GM23338 (cell line): ENCODE results near the gene ARL5A. TPM values are rescaled to one million over a fixed set of nuclear protein-coding genes. Genes with fewer than 3 reads are reported as not detected.

Source experiments
- ATAC-seq: fragments of 200-7000 bp; cut with Tn5 transposase; 3 replicates; pipeline ENCODE4 v1.9.1; 2020
- DNase-seq: peaks from one replicate; pipeline ENCODE4 v3.0.0-alpha.2; 2015; ENCODE audit warnings: low spot score
- H2AFZ ChIP-seq: fragments of 200-600 bp; sonication (generic); 2 replicates; pipeline ENCODE4 v1.8.0; 2016; ENCODE audit warnings: antibody characterized with exemption, mild to moderate bottlenecking, moderate library complexity
- H3F3A ChIP-seq: fragments of 200-600 bp; sonication (generic); replicated peaks from 2 replicates; pipeline ENCODE4 v1.8.0; 2017; ENCODE audit warnings: antibody characterized with exemption, mixed run types, low read depth
- H3K27ac ChIP-seq: fragments of 200-600 bp; sonication (generic); 2 replicates; pipeline ENCODE4 v1.6.1; 2016; ENCODE audit warnings: low read depth
- H3K27me3 ChIP-seq: fragments of 200-600 bp; sonication (generic); 2 replicates; pipeline ENCODE4 v1.8.0; 2016; ENCODE audit warnings: mild to moderate bottlenecking, mixed run types, moderate library complexity; ENCODE audit not compliant: insufficient read depth
- H3K36me3 ChIP-seq: fragments of 200-600 bp; sonication (generic); 2 replicates; pipeline ENCODE4 v1.8.0; 2016; ENCODE audit warnings: mild to moderate bottlenecking; ENCODE audit not compliant: insufficient read depth
- H3K4me1 ChIP-seq: fragments of 200-600 bp; sonication (generic); 2 replicates; pipeline ENCODE4 v1.8.0; 2016; ENCODE audit warnings: mild to moderate bottlenecking, moderate library complexity; ENCODE audit not compliant: insufficient read depth
- H3K4me2 ChIP-seq: fragments of 200-600 bp; sonication (generic); 2 replicates; pipeline ENCODE4 v1.7.1; 2017; ENCODE audit warnings: mixed run types
- H3K4me3 ChIP-seq: fragments of 200-600 bp; sonication (generic); 2 replicates; pipeline ENCODE4 v1.6.1; 2016; ENCODE audit warnings: mixed run types
- H3K79me2 ChIP-seq: fragments of 200-600 bp; sonication (generic); replicated peaks from 2 replicates; pipeline ENCODE4 v1.8.0; 2017; ENCODE audit warnings: mild to moderate bottlenecking; ENCODE audit not compliant: insufficient read depth
- H3K9me2 ChIP-seq: fragments of 200-600 bp; sonication (generic); 2 replicates; pipeline ENCODE4 v1.8.0; 2017; ENCODE audit not compliant: insufficient read depth
- H4K20me1 ChIP-seq: fragments of 200-600 bp; sonication (generic); replicated peaks from 2 replicates; pipeline ENCODE4 v1.8.0; 2017; ENCODE audit warnings: mild to moderate bottlenecking; ENCODE audit not compliant: insufficient read depth
- H3K27ac Mint-ChIP-seq: 2 replicates; pipeline ENCODE4 v1.8.0; 2020; ENCODE audit warnings: inconsistent platforms, mild to moderate bottlenecking, moderate library complexity, mixed read lengths
- H3K27me3 Mint-ChIP-seq: 3 replicates; pipeline ENCODE4 v1.8.0; 2022; ENCODE audit warnings: low read depth, mild to moderate bottlenecking, moderate library complexity, mixed read lengths, inconsistent platforms; ENCODE audit not compliant: insufficient read depth, poor library complexity
- H3K36me3 Mint-ChIP-seq: 3 replicates; pipeline ENCODE4 v1.8.0; 2021; ENCODE audit warnings: low read depth, mild to moderate bottlenecking, inconsistent platforms, moderate library complexity, mixed read lengths
- H3K4me1 Mint-ChIP-seq: 3 replicates; pipeline ENCODE4 v1.8.0; 2020; ENCODE audit warnings: mild to moderate bottlenecking, inconsistent platforms, mixed read lengths
- H3K4me3 Mint-ChIP-seq: 3 replicates; pipeline ENCODE4 v1.8.0; 2021; ENCODE audit warnings: moderate library complexity, mild to moderate bottlenecking, inconsistent platforms, mixed read lengths
- H3K9me3 Mint-ChIP-seq: 3 replicates; pipeline ENCODE4 v1.8.0; 2020; ENCODE audit warnings: moderate library complexity, mild to moderate bottlenecking, inconsistent platforms, mixed read lengths
- CREB1 ChIP-seq: fragments of 250-450 bp; sonication (Bioruptor Pico); IDR thresholded peaks from 2 replicates; pipeline ENCODE4 v1.5.0; 2020; ENCODE audit warnings: low read depth, mild to moderate bottlenecking, moderate library complexity
- EZH2 ChIP-seq: fragments of 200-600 bp; sonication (generic); IDR thresholded peaks from one replicate; pipeline ENCODE4 v1.8.0; 2017; ENCODE audit warnings: antibody characterized with exemption, mild to moderate bottlenecking, low read depth; ENCODE audit not compliant: unreplicated experiment
- EZH2phosphoT487 ChIP-seq: fragments of 200-600 bp; sonication (generic); IDR thresholded peaks from one replicate; pipeline ENCODE4 v1.8.1; 2018; ENCODE audit warnings: antibody characterized with exemption; ENCODE audit not compliant: unreplicated experiment
- JUNB ChIP-seq: IDR thresholded peaks from one replicate; pipeline ENCODE4 v1.6.1; 2016; ENCODE audit warnings: antibody characterized with exemption; ENCODE audit not compliant: unreplicated experiment
- NANOG ChIP-seq: IDR thresholded peaks from 2 replicates; pipeline ENCODE4 v1.6.1; 2016; ENCODE audit warnings: antibody characterized with exemption, borderline replicate concordance
- POLR2AphosphoS5 ChIP-seq: IDR thresholded peaks from 2 replicates; pipeline ENCODE4 v1.6.1; 2016; ENCODE audit warnings: antibody characterized with exemption, low read depth
- STAT1 ChIP-seq: IDR thresholded peaks from one replicate; pipeline ENCODE4 v1.6.1; 2016; ENCODE audit warnings: antibody characterized with exemption; ENCODE audit not compliant: unreplicated experiment
- ZNF114 ChIP-seq: fragments of 250-450 bp; sonication (Bioruptor Pico); IDR thresholded peaks from 2 replicates; pipeline ENCODE4 v1.5.0; 2020; ENCODE audit warnings: mild to moderate bottlenecking, moderate library complexity
- ZNF331 ChIP-seq: fragments of 250-450 bp; sonication (Bioruptor Pico); IDR thresholded peaks from 2 replicates; pipeline ENCODE4 v1.5.0; 2020; ENCODE audit warnings: low read depth, mild to moderate bottlenecking, moderate library complexity
- polyA plus RNA-seq: library from polyadenylated mRNA; unstranded; fragments of >200 nt; fragmentation: Nextera tagmentation; extraction: Ambion mirVana; gene quantifications from 2 replicates; pipeline ENCODE4 v1.2.1, GENCODE V29; 2016
- total RNA-seq: library from RNA; depleted of rRNA; stranded (reverse); fragments of >200 nt; shearing (Covaris generic); gene quantifications from 2 replicates; pipeline ENCODE4 v1.2.3, GENCODE V29; 2014
- TF ChIP-seq, protein P1 (sequence below): IDR thresholded peaks from one replicate; pipeline ENCODE4 v1.6.1; 2018; ENCODE audit warnings: antibody characterized with exemption; ENCODE audit not compliant: unreplicated experiment
- TF ChIP-seq, protein P2 (sequence below): IDR thresholded peaks from 2 replicates; pipeline ENCODE4 v1.6.1; 2016; ENCODE audit warnings: antibody characterized with exemption
- TF ChIP-seq, protein P3 (sequence below): fragments of 250-450 bp; sonication (Bioruptor Pico); IDR thresholded peaks from 2 replicates; pipeline ENCODE4 v1.5.0; 2020; ENCODE audit warnings: mild to moderate bottlenecking, moderate library complexity
- TF ChIP-seq, protein P4 (sequence below), 2 experiments: fragments of 200-600 bp in 1 of 2; sonication (generic) in 1 of 2; conservative IDR thresholded peaks; 2 replicates each; pipeline versions ENCODE4 v1.5.1 to v1.6.1; 2016 to 2017; ENCODE audit warnings: antibody characterized with exemption in 2 of 2, low read depth in 2 of 2, mild to moderate bottlenecking in 2 of 2, moderate library complexity in 1 of 2

Gene ARL5A
- total and polyA plus RNA-seq, 2 experiments from 2014 or later: 26.8 to 104 TPM

DNA sequence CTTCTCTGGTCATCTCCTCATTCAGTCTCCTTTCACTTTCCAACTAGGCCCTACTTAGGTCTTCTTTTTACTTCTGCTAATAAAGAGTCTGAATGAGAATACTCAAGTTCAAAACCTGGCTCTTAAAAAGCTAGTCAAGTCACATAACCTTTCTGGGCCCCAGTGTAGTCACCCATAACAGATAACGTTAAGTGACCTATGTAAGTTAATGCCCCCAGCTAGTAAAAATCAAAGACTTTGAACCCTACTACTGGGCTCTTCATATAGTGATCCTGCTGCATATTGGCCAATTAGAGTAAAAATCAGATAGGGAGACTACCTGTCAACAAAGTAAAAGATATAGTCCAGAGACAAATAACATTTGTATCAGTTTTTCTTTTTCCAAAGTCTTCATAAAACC is 17.7 kb downstream of the ARL5A start:
- H3K27me3 Mint-ChIP-seq: no peaks in the 10 kb centered on the region
- no peak for TF ChIP-seq EZH2phosphoT487
- TF ChIP-seq, protein P1, sequence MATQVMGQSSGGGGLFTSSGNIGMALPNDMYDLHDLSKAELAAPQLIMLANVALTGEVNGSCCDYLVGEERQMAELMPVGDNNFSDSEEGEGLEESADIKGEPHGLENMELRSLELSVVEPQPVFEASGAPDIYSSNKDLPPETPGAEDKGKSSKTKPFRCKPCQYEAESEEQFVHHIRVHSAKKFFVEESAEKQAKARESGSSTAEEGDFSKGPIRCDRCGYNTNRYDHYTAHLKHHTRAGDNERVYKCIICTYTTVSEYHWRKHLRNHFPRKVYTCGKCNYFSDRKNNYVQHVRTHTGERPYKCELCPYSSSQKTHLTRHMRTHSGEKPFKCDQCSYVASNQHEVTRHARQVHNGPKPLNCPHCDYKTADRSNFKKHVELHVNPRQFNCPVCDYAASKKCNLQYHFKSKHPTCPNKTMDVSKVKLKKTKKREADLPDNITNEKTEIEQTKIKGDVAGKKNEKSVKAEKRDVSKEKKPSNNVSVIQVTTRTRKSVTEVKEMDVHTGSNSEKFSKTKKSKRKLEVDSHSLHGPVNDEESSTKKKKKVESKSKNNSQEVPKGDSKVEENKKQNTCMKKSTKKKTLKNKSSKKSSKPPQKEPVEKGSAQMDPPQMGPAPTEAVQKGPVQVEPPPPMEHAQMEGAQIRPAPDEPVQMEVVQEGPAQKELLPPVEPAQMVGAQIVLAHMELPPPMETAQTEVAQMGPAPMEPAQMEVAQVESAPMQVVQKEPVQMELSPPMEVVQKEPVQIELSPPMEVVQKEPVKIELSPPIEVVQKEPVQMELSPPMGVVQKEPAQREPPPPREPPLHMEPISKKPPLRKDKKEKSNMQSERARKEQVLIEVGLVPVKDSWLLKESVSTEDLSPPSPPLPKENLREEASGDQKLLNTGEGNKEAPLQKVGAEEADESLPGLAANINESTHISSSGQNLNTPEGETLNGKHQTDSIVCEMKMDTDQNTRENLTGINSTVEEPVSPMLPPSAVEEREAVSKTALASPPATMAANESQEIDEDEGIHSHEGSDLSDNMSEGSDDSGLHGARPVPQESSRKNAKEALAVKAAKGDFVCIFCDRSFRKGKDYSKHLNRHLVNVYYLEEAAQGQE: no peak
- TF ChIP-seq ZNF114 (CRISPR knock-in tag): no peak
- TF ChIP-seq POLR2AphosphoS5: no peak
- TF ChIP-seq, protein P2, sequence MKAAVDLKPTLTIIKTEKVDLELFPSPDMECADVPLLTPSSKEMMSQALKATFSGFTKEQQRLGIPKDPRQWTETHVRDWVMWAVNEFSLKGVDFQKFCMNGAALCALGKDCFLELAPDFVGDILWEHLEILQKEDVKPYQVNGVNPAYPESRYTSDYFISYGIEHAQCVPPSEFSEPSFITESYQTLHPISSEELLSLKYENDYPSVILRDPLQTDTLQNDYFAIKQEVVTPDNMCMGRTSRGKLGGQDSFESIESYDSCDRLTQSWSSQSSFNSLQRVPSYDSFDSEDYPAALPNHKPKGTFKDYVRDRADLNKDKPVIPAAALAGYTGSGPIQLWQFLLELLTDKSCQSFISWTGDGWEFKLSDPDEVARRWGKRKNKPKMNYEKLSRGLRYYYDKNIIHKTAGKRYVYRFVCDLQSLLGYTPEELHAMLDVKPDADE: no peak
- TF ChIP-seq, protein P3, sequence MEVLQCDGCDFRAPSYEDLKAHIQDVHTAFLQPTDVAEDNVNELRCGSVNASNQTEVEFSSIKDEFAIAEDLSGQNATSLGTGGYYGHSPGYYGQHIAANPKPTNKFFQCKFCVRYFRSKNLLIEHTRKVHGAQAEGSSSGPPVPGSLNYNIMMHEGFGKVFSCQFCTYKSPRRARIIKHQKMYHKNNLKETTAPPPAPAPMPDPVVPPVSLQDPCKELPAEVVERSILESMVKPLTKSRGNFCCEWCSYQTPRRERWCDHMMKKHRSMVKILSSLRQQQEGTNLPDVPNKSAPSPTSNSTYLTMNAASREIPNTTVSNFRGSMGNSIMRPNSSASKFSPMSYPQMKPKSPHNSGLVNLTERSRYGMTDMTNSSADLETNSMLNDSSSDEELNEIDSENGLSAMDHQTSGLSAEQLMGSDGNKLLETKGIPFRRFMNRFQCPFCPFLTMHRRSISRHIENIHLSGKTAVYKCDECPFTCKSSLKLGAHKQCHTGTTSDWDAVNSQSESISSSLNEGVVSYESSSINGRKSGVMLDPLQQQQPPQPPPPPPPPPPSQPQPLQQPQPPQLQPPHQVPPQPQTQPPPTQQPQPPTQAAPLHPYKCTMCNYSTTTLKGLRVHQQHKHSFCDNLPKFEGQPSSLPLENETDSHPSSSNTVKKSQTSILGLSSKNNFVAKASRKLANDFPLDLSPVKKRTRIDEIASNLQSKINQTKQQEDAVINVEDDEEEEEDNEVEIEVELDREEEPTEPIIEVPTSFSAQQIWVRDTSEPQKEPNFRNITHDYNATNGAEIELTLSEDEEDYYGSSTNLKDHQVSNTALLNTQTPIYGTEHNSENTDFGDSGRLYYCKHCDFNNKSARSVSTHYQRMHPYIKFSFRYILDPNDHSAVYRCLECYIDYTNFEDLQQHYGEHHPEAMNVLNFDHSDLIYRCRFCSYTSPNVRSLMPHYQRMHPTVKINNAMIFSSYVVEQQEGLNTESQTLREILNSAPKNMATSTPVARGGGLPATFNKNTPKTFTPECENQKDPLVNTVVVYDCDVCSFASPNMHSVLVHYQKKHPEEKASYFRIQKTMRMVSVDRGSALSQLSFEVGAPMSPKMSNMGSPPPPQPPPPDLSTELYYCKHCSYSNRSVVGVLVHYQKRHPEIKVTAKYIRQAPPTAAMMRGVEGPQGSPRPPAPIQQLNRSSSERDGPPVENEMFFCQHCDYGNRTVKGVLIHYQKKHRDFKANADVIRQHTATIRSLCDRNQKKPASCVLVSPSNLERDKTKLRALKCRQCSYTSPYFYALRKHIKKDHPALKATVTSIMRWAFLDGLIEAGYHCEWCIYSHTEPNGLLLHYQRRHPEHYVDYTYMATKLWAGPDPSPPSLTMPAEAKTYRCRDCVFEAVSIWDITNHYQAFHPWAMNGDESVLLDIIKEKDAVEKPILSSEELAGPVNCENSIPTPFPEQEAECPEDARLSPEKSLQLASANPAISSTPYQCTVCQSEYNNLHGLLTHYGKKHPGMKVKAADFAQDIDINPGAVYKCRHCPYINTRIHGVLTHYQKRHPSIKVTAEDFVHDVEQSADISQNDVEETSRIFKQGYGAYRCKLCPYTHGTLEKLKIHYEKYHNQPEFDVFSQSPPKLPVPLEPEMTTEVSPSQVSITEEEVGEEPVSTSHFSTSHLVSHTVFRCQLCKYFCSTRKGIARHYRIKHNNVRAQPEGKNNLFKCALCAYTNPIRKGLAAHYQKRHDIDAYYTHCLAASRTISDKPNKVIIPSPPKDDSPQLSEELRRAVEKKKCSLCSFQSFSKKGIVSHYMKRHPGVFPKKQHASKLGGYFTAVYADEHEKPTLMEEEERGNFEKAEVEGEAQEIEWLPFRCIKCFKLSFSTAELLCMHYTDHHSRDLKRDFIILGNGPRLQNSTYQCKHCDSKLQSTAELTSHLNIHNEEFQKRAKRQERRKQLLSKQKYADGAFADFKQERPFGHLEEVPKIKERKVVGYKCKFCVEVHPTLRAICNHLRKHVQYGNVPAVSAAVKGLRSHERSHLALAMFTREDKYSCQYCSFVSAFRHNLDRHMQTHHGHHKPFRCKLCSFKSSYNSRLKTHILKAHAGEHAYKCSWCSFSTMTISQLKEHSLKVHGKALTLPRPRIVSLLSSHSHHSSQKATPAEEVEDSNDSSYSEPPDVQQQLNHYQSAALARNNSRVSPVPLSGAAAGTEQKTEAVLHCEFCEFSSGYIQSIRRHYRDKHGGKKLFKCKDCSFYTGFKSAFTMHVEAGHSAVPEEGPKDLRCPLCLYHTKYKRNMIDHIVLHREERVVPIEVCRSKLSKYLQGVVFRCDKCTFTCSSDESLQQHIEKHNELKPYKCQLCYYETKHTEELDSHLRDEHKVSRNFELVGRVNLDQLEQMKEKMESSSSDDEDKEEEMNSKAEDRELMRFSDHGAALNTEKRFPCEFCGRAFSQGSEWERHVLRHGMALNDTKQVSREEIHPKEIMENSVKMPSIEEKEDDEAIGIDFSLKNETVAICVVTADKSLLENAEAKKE (CRISPR knock-in tag): no peak
- TF ChIP-seq, protein P4, sequence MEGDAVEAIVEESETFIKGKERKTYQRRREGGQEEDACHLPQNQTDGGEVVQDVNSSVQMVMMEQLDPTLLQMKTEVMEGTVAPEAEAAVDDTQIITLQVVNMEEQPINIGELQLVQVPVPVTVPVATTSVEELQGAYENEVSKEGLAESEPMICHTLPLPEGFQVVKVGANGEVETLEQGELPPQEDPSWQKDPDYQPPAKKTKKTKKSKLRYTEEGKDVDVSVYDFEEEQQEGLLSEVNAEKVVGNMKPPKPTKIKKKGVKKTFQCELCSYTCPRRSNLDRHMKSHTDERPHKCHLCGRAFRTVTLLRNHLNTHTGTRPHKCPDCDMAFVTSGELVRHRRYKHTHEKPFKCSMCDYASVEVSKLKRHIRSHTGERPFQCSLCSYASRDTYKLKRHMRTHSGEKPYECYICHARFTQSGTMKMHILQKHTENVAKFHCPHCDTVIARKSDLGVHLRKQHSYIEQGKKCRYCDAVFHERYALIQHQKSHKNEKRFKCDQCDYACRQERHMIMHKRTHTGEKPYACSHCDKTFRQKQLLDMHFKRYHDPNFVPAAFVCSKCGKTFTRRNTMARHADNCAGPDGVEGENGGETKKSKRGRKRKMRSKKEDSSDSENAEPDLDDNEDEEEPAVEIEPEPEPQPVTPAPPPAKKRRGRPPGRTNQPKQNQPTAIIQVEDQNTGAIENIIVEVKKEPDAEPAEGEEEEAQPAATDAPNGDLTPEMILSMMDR (conservative IDR thresholded peaks at IDR 0.05; ENCODE audit: low read depth in 2 of 2): no peak
- no peak for TF ChIP-seq NANOG
- no peak for TF ChIP-seq ZNF331 (CRISPR knock-in tag)
- no peak for TF ChIP-seq CREB1 (CRISPR knock-in tag)
- no peak for TF ChIP-seq STAT1
- TF ChIP-seq JUNB: no peak
- TF ChIP-seq EZH2: no peak
- no peak for ATAC-seq

More for the DNA sequence above, 17.7 kb downstream of the ARL5A start:
- Mint-ChIP-seq H3K27ac (no peak overlapping the region), H3K4me3 (no peak overlapping the region), H3K4me1 (no peaks in the 10 kb centered on the region), H3K36me3 (peaks cover 38% of the 10 kb centered on the region; the same call in 2 of the 3 replicates), H3K9me3 (no peaks in the 10 kb centered on the region)
- no peak overlapping the region for H2AFZ ChIP-seq
- no peak for DNase-seq
- H3K27ac ChIP-seq: no peak overlapping the region
- H3F3A ChIP-seq: no peaks in the 10 kb centered on the region
- no peaks in the 10 kb centered on the region for H3K4me1 ChIP-seq
- H3K4me2 ChIP-seq: no peak overlapping the region
- H3K9me2 ChIP-seq: no peaks in the 10 kb centered on the region
- H3K4me3 ChIP-seq: no peak overlapping the region
- peaks cover 6% of the 10 kb centered on the region for H3K79me2 ChIP-seq
- no peaks in the 10 kb centered on the region; the same call in 1 of the 2 replicates for H4K20me1 ChIP-seq
- H3K36me3 ChIP-seq: peaks cover 20% of the 10 kb centered on the region
- no peaks in the 10 kb centered on the region for H3K27me3 ChIP-seq
